H9 (cell line): ENCODE measurements around the gene LPIN2. TPM values are rescaled to one million over a fixed set of nuclear protein-coding genes. Genes with fewer than 3 reads are reported as not detected.

Experiments
- DNase-seq: peaks from one replicate; pipeline ENCODE4 v3.0.0-alpha.2; 2017
- H2AFZ ChIP-seq: one replicate; pipeline ENCODE4 v1.6.1; 2013; ENCODE audit warnings: mild to moderate bottlenecking, low read length, control low read depth, moderate library complexity
- H2AK5ac ChIP-seq: 2 replicates; pipeline ENCODE4 v1.6.1; 2013; ENCODE audit warnings: low read length, control low read depth, mixed read lengths; ENCODE audit not compliant: insufficient read length
- H2BK120ac ChIP-seq: one replicate; pipeline ENCODE4 v1.6.1; 2013; ENCODE audit warnings: low read depth, mild to moderate bottlenecking, low read length, control low read depth, inconsistent platforms; ENCODE audit not compliant: poor library complexity, severe bottlenecking
- H2BK12ac ChIP-seq: 2 replicates; pipeline ENCODE4 v1.6.1; 2013; ENCODE audit warnings: low read length, control low read depth, mixed read lengths, low read depth; ENCODE audit not compliant: insufficient read length
- H2BK15ac ChIP-seq: 2 replicates; pipeline ENCODE4 v1.6.1; 2013; ENCODE audit warnings: low read depth, low read length, control low read depth
- H2BK20ac ChIP-seq: one replicate; pipeline ENCODE4 v1.6.1; 2013; ENCODE audit warnings: low read depth, mild to moderate bottlenecking, low read length, control low read depth, inconsistent platforms; ENCODE audit not compliant: poor library complexity, severe bottlenecking
- H2BK5ac ChIP-seq: 2 replicates; pipeline ENCODE4 v1.6.1; 2013; ENCODE audit warnings: low read length, control low read depth, mixed read lengths; ENCODE audit not compliant: insufficient read length
- H3K14ac ChIP-seq: 2 replicates; pipeline ENCODE4 v1.6.1; 2013; ENCODE audit warnings: low read length, control low read depth; ENCODE audit not compliant: insufficient read depth
- H3K18ac ChIP-seq: 2 replicates; pipeline ENCODE4 v1.6.1; 2013; ENCODE audit warnings: low read depth, mild to moderate bottlenecking, mixed read lengths, low read length, control low read depth; ENCODE audit not compliant: insufficient read length
- H3K23ac ChIP-seq: 2 replicates; pipeline ENCODE4 v1.6.1; 2013; ENCODE audit warnings: low read length, control low read depth, mixed read lengths, low read depth; ENCODE audit not compliant: insufficient read length
- H3K23me2 ChIP-seq: 2 replicates; pipeline ENCODE4 v1.6.1; 2013; ENCODE audit warnings: low read depth, mild to moderate bottlenecking, mixed read lengths, low read length, control low read depth; ENCODE audit not compliant: insufficient read length, poor library complexity, severe bottlenecking
- H3K27ac ChIP-seq: 2 replicates; pipeline ENCODE4 v1.5.1; 2013; ENCODE audit warnings: low read length, control low read depth, mixed read lengths, low read depth; ENCODE audit not compliant: insufficient read length
- H3K27me3 ChIP-seq: 2 replicates; pipeline ENCODE4 v1.6.1; 2013; ENCODE audit warnings: low read length, control low read depth, inconsistent platforms; ENCODE audit not compliant: insufficient read depth
- H3K4ac ChIP-seq: 2 replicates; pipeline ENCODE4 v1.6.1; 2013; ENCODE audit warnings: low read depth, mild to moderate bottlenecking, control low read depth, inconsistent platforms, low read length, moderate library complexity
- H3K4me1 ChIP-seq: 2 replicates; pipeline ENCODE4 v1.6.1; 2013; ENCODE audit warnings: low read length, control low read depth, inconsistent platforms; ENCODE audit not compliant: insufficient read depth
- H3K4me2 ChIP-seq: 2 replicates; pipeline ENCODE4 v1.6.1; 2013; ENCODE audit warnings: low read length, control low read depth, mixed read lengths; ENCODE audit not compliant: insufficient read length, insufficient read depth
- H3K56ac ChIP-seq: 2 replicates; pipeline ENCODE4 v1.6.1; 2013; ENCODE audit warnings: low read depth, mild to moderate bottlenecking, mixed read lengths, low read length, control low read depth; ENCODE audit not compliant: insufficient read length
- H3K79me1 ChIP-seq: 2 replicates; pipeline ENCODE4 v1.6.1; 2013; ENCODE audit warnings: low read depth, mild to moderate bottlenecking, moderate library complexity, low read length, control low read depth, inconsistent platforms; ENCODE audit not compliant: insufficient read depth, poor library complexity, severe bottlenecking
- H3K79me2 ChIP-seq: 2 replicates; pipeline ENCODE4 v1.6.1; 2013; ENCODE audit warnings: low read length, control low read depth, inconsistent platforms; ENCODE audit not compliant: insufficient read depth
- H3K9ac ChIP-seq: 2 replicates; pipeline ENCODE4 v1.6.1; 2013; ENCODE audit warnings: low read length, control low read depth, mixed read lengths; ENCODE audit not compliant: insufficient read length; ENCODE audit errors: extremely low read depth
- H3K9me3 ChIP-seq: one replicate; pipeline ENCODE4 v1.6.1; 2013; ENCODE audit warnings: low read depth, low read length, inconsistent platforms; ENCODE audit not compliant: control insufficient read depth
- H3T11ph ChIP-seq: one replicate; pipeline ENCODE4 v1.6.1; 2013; ENCODE audit warnings: mild to moderate bottlenecking, low read length, control low read depth, inconsistent platforms
- H4K20me1 ChIP-seq: one replicate; pipeline ENCODE4 v1.6.1; 2013; ENCODE audit not compliant: control insufficient read depth, insufficient read length, insufficient read depth
- H4K5ac ChIP-seq: 2 replicates; pipeline ENCODE4 v1.6.1; 2013; ENCODE audit warnings: low read depth, mild to moderate bottlenecking, mixed read lengths, low read length, control low read depth; ENCODE audit not compliant: insufficient read length
- H4K8ac ChIP-seq: replicated peaks from 2 replicates; pipeline ENCODE4 v1.6.1; 2013; ENCODE audit warnings: low read length, control low read depth, mixed read lengths, low read depth; ENCODE audit not compliant: insufficient read length
- H4K91ac ChIP-seq: 2 replicates; pipeline ENCODE4 v1.6.1; 2013; ENCODE audit warnings: low read depth, mild to moderate bottlenecking, moderate library complexity, mixed read lengths, low read length, control low read depth; ENCODE audit not compliant: insufficient read length
- H3K27ac Mint-ChIP-seq, 3 experiments: 2 replicates in 2 of 3; 3 replicates in 1 of 3; pipeline ENCODE4 v1.8.0; 2020 to 2021; ENCODE audit warnings: mixed read lengths in 3 of 3, mild to moderate bottlenecking in 1 of 3, moderate library complexity in 1 of 3
- H3K27me3 Mint-ChIP-seq: 2 replicates; pipeline ENCODE4 v1.8.0; 2021; ENCODE audit warnings: low read depth, mild to moderate bottlenecking, moderate library complexity, mixed read lengths
- H3K36me3 Mint-ChIP-seq, 3 experiments: 2 replicates in 2 of 3; 3 replicates in 1 of 3; pipeline ENCODE4 v1.8.0; 2020 to 2021; ENCODE audit warnings: low read depth in 3 of 3, mixed read lengths in 3 of 3; ENCODE audit not compliant: insufficient read depth in 1 of 3
- H3K4me1 Mint-ChIP-seq, 2 experiments: 2 replicates each; pipeline ENCODE4 v1.8.0; 2020; ENCODE audit warnings: mixed read lengths in 2 of 2
- H3K4me3 Mint-ChIP-seq, 2 experiments: 2 replicates in 1 of 2; 3 replicates in 1 of 2; pipeline ENCODE4 v1.8.0; 2020 to 2021; ENCODE audit warnings: mild to moderate bottlenecking in 2 of 2, mixed read lengths in 2 of 2, moderate library complexity in 1 of 2
- H3K9me3 Mint-ChIP-seq, 2 experiments: 2 replicates in 1 of 2; 3 replicates in 1 of 2; pipeline ENCODE4 v1.8.0; 2020; ENCODE audit warnings: mild to moderate bottlenecking in 2 of 2, mixed read lengths in 2 of 2, moderate library complexity in 1 of 2
- WGBS: extraction: QIAGEN DNeasy Blood & Tissue Kit; methylation state at CpG from one replicate; pipeline ENCODE4 v1.1.7; 2013; ENCODE audit warnings: missing lambda C conversion rate, low lambda C conversion rate, mixed read lengths; ENCODE audit not compliant: insufficient read length; ENCODE audit errors: extremely low coverage; 5-methylcytosine and 5-hydroxymethylcytosine counted together
- total RNA-seq: library from RNA; stranded (reverse); gene quantifications from 2 replicates; pipeline ENCODE4 v1.2.1, GENCODE V29; 2021
- TF ChIP-seq, protein P1 (sequence below): fragments of 200-600 bp; sonication (generic); conservative IDR thresholded peaks from 3 replicates; pipeline ENCODE4 v1.8.0; 2021; ENCODE audit warnings: antibody characterized with exemption, mild to moderate bottlenecking

LPIN2 gene
- total RNA-seq, 1 experiment from 2014 or later = 9.2 TPM

DNA sequence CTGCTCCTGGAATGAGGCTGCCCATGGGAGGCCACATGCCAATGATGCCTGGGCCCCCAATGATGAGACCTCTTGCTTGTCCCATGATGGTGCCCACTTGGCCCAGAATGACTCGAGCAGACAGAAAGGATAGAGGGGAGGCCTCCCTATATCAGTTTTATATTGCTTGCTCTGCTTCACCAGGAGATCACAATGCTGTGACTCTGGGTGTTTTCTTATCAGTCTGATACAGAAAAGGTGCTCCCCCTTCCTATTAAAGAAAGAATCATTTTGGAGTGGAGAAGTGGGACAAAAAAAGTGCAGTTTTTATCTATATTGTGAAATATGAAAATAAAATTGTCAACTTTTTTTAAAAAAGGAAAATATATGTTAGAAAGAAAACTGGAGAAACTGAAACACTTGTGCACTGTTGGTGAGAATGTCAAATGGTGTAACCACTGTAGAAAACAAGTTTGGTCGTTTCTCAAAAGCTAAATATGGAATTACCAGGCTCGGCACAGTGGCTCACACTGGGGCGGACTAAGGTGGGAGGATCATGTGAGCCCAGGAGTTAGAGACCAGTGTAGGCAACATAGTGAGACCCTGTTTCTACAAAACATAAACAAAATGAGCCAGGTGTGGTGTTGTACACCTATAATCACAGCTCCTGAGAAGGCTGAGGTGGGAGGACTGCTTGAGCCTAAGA lies 21.8 kb downstream of the LPIN2 start:
- H3K27ac Mint-ChIP-seq = peak overlapping the region in 1 of 3 experiments; percentile 73; a peak in 1 of 7 replicates
- no peak overlapping the region for H3K4me2 ChIP-seq
- H2BK5ac ChIP-seq = no peak overlapping the region
- no peaks in the 10 kb centered on the region for H3K4me1 Mint-ChIP-seq
- H4K91ac ChIP-seq = no peak overlapping the region
- H3K4me1 ChIP-seq = no peaks in the 10 kb centered on the region
- H2BK12ac ChIP-seq = no peak overlapping the region
- peaks cover 6 to 8% (median 7%) of the 10 kb centered on the region in 3 experiments for H3K36me3 Mint-ChIP-seq
- H3T11ph ChIP-seq = no peak overlapping the region
- H3K79me1 ChIP-seq = peaks cover 6% of the 10 kb centered on the region
- H2BK15ac ChIP-seq = no peak overlapping the region
- no peaks in the 10 kb centered on the region for H3K27me3 Mint-ChIP-seq
- no peak overlapping the region for H2BK20ac ChIP-seq
- no peak overlapping the region for H2AK5ac ChIP-seq
- H3K4me3 Mint-ChIP-seq = peak overlapping the region in 1 of 2 experiments; percentile 63; a peak in 1 of 5 replicates
- H3K23me2 ChIP-seq = no peaks in the 10 kb centered on the region
- H3K9ac ChIP-seq = no peak overlapping the region
- H3K27ac ChIP-seq = no peak overlapping the region
- no peak overlapping the region for H3K14ac ChIP-seq
- no peak overlapping the region for H2AFZ ChIP-seq
- no peak overlapping the region for H4K5ac ChIP-seq
- no peak for DNase-seq
- H4K8ac ChIP-seq = no peak overlapping the region
- TF ChIP-seq, protein P1, sequence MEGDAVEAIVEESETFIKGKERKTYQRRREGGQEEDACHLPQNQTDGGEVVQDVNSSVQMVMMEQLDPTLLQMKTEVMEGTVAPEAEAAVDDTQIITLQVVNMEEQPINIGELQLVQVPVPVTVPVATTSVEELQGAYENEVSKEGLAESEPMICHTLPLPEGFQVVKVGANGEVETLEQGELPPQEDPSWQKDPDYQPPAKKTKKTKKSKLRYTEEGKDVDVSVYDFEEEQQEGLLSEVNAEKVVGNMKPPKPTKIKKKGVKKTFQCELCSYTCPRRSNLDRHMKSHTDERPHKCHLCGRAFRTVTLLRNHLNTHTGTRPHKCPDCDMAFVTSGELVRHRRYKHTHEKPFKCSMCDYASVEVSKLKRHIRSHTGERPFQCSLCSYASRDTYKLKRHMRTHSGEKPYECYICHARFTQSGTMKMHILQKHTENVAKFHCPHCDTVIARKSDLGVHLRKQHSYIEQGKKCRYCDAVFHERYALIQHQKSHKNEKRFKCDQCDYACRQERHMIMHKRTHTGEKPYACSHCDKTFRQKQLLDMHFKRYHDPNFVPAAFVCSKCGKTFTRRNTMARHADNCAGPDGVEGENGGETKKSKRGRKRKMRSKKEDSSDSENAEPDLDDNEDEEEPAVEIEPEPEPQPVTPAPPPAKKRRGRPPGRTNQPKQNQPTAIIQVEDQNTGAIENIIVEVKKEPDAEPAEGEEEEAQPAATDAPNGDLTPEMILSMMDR = no peak
- H3K56ac ChIP-seq = no peak overlapping the region
- WGBS = no CpG with 5 or more reads among the region's 4 CpGs
- H3K9me3 Mint-ChIP-seq = peaks cover 0 to 2% of the 10 kb centered on the region in 2 experiments; a peak in 1 of 5 replicates
- H3K23ac ChIP-seq = no peak overlapping the region
- H3K27me3 ChIP-seq = no peaks in the 10 kb centered on the region
- peaks cover 2% of the 10 kb centered on the region; the same call in 1 of the 2 replicates for H3K79me2 ChIP-seq
- no peaks in the 10 kb centered on the region for H4K20me1 ChIP-seq
- H3K18ac ChIP-seq = no peak overlapping the region
- no peak overlapping the region for H2BK120ac ChIP-seq
- no peaks in the 10 kb centered on the region for H3K9me3 ChIP-seq
- H3K4ac ChIP-seq = no peak overlapping the region
